A673 (cell line): ENCODE results near the gene ARHGAP15. TPM values are rescaled to one million over a fixed set of nuclear protein-coding genes. Genes with fewer than 3 reads are reported as not detected.

ENCODE experiments used
- BruUV-seq: library from RNA; stranded (reverse); fragments of 400-500 nt; replicated peaks from 2 replicates; lab custom pipeline; 2021; lab: Mats Ljungman, UMichigan
- CTCF ChIA-PET: fragments of 300-600 bp; sonication (Branson Sonifier 250); formaldehyde crosslinking; loops from one replicate; lab custom pipeline; 2022; ENCODE audit warnings: antibody characterized with exemption; lab: Charles Lee
- POLR2A ChIA-PET: fragments of 300-600 bp; sonication (Branson Sonifier 250); formaldehyde crosslinking; loops from one replicate; lab custom pipeline; 2022; ENCODE audit warnings: antibody characterized with exemption; ENCODE audit not compliant: low non-redundant PET; lab: Charles Lee
- DNase-seq: peaks from one replicate; pipeline ENCODE4 v3.0.0-alpha.2; 2015; ENCODE audit warnings: low spot score
- H3K27ac ChIP-seq: fragments of 200-600 bp; sonication (generic); 2 replicates; pipeline ENCODE4 v1.5.1; 2016; ENCODE audit warnings: mixed run types, low read depth, mild to moderate bottlenecking, mixed read lengths, antibody characterized with exemption, low read length; ENCODE audit not compliant: poor library complexity, severe bottlenecking
- H3K27me3 ChIP-seq: fragments of 200-600 bp; sonication (generic); replicated peaks from 2 replicates; pipeline ENCODE4 v1.6.1; 2017; ENCODE audit warnings: mixed run types, low read depth, mild to moderate bottlenecking, mixed read lengths, antibody characterized with exemption, low read length; ENCODE audit not compliant: insufficient read depth, poor library complexity
- H3K36me3 ChIP-seq: fragments of 200-600 bp; sonication (generic); 2 replicates; pipeline ENCODE4 v1.6.1; 2016; ENCODE audit warnings: mixed run types, mild to moderate bottlenecking, mixed read lengths, antibody characterized with exemption, low read length; ENCODE audit not compliant: insufficient read depth, poor library complexity, severe bottlenecking
- H3K4me1 ChIP-seq: fragments of 200-600 bp; sonication (generic); 2 replicates; pipeline ENCODE4 v1.6.1; 2017; ENCODE audit warnings: mixed run types, mild to moderate bottlenecking, mixed read lengths, antibody characterized with exemption, low read length; ENCODE audit not compliant: insufficient read depth, poor library complexity, severe bottlenecking
- H3K4me3 ChIP-seq: fragments of 200-600 bp; sonication (generic); 2 replicates; pipeline ENCODE4 v1.5.1; 2016; ENCODE audit warnings: low read depth, mixed run types, mild to moderate bottlenecking, mixed read lengths, low read length; ENCODE audit not compliant: poor library complexity, severe bottlenecking
- H3K9me3 ChIP-seq: fragments of 200-600 bp; sonication (generic); 2 replicates; pipeline ENCODE4 v1.6.1; 2016; ENCODE audit warnings: mixed run types, low read depth, mild to moderate bottlenecking, mixed read lengths, antibody characterized with exemption, low read length; ENCODE audit not compliant: poor library complexity, severe bottlenecking
- EZH2 ChIP-seq: fragments of 200-600 bp; sonication (generic); IDR thresholded peaks from 2 replicates; pipeline ENCODE4 v1.6.1; 2017; ENCODE audit warnings: borderline replicate concordance, low read depth, mild to moderate bottlenecking, mixed read lengths, antibody characterized with exemption, low read length; ENCODE audit not compliant: poor library complexity, severe bottlenecking
- intact Hi-C: fragments of 100-400 bp; cut with micrococcal nuclease; formaldehyde crosslinking; loops from one replicate; pipeline ENCODE4 v1.10.0; 2022; ENCODE audit not compliant: unreplicated experiment
- total RNA-seq: library from RNA; stranded (reverse); gene quantifications from 2 replicates; pipeline ENCODE4 v1.2.3, GENCODE V29; 2021
- TF ChIP-seq, protein P1 (sequence below): fragments of 300-800, 200-600 bp; sonication (generic); conservative IDR thresholded peaks from 2 replicates; pipeline ENCODE4 v1.5.1; 2017; ENCODE audit warnings: low read depth, mild to moderate bottlenecking, antibody characterized with exemption, low read length, moderate library complexity, mixed read lengths

Gene ARHGAP15
- total RNA-seq, 1 experiment from 2014 or later: not detected

DNA sequence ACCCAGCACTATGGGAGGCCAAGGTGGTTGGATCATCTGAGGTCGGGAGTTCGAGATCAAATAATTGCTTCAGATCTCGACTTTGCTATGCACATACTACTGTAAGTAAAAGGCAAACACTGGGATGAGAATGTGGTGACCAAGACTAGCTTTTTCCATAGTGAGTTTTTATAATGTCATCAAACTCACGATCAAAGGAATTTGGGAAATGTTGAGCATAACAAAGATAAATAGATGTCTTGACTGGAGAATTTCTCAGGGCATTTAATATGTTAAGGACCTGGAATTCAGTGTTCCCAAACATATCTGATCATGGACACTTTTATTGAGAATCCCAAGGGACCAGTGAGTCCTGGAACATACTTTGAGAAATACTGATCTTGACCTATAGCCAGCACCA lies 205.6 kb downstream of the ARHGAP15 start:
- no TSS peak for BruUV-seq
- H3K4me3 ChIP-seq: no peak overlapping the region
- no peak for DNase-seq
- ChIA-PET POLR2A (no interaction called here), CTCF (no interaction called here)
- no peaks in the 10 kb centered on the region for H3K9me3 ChIP-seq
- no peak overlapping the region for H3K27ac ChIP-seq
- TF ChIP-seq, protein P1, sequence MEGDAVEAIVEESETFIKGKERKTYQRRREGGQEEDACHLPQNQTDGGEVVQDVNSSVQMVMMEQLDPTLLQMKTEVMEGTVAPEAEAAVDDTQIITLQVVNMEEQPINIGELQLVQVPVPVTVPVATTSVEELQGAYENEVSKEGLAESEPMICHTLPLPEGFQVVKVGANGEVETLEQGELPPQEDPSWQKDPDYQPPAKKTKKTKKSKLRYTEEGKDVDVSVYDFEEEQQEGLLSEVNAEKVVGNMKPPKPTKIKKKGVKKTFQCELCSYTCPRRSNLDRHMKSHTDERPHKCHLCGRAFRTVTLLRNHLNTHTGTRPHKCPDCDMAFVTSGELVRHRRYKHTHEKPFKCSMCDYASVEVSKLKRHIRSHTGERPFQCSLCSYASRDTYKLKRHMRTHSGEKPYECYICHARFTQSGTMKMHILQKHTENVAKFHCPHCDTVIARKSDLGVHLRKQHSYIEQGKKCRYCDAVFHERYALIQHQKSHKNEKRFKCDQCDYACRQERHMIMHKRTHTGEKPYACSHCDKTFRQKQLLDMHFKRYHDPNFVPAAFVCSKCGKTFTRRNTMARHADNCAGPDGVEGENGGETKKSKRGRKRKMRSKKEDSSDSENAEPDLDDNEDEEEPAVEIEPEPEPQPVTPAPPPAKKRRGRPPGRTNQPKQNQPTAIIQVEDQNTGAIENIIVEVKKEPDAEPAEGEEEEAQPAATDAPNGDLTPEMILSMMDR: no peak
- TF ChIP-seq EZH2: no peak
- H3K27me3 ChIP-seq: no peaks in the 10 kb centered on the region
- intact Hi-C loops: no loop called here
- no peaks in the 10 kb centered on the region for H3K36me3 ChIP-seq
- no peaks in the 10 kb centered on the region for H3K4me1 ChIP-seq

DNA sequence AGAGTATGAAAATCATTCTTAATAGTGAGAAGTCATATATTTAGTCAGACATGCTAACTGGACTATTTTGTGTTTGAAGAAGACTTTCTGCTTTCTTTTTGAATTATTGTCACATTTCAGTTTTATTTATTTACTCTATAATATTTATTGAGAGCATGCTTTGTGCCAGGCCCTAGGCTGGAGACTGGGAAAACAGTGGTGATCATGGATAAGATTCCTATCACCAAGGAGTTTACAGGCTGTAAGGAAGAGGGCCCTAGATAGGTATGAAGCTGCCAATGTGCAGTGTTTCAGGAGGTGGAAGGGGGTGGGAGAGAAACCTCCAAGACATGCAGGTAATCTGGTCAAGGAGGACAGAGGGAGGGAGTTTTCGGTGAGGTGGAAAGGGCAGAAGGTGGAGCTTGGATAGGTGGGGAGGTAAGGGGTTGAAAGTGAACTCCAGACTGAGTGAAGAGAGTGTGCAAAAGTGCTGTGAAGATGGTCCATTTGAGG lies 207.5 kb downstream of the ARHGAP15 start:
- no peaks in the 10 kb centered on the region for H3K36me3 ChIP-seq
- POLR2A ChIA-PET: no interaction called here
- no peaks in the 10 kb centered on the region for H3K9me3 ChIP-seq
- DNase-seq: no peak
- no peak for TF ChIP-seq EZH2
- TF ChIP-seq, protein P1: no peak
- no peak overlapping the region for H3K27ac ChIP-seq
- intact Hi-C loops: no loop called here
- BruUV-seq: no TSS peak
- H3K27me3 ChIP-seq: no peaks in the 10 kb centered on the region
- no peak overlapping the region for H3K4me3 ChIP-seq
- CTCF ChIA-PET: no interaction called here
- H3K4me1 ChIP-seq: no peaks in the 10 kb centered on the region

DNA sequence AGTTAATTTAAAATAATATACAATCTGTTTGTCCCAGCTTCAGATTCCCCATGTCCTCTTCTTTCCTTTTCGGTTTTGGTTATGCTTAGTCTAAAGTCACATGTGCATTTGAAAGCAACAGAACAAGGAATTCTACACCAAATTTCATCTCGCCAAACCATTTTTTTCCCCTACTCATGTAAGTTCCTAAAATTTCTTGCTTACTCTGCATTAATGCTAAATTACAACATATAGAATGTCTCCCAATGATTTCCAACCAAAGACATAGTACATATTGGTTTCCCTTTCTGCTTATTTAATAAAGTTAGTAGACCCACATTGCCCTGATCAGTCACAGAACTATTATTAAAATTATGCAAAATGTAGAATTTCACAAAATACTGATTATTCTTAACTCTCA lies 212.3 kb downstream of the ARHGAP15 start:
- DNase-seq: no peak
- Histone ChIP-seq H3K4me1 (no peaks in the 10 kb centered on the region), H3K27ac (no peak overlapping the region), H3K9me3 (no peaks in the 10 kb centered on the region), H3K27me3 (no peaks in the 10 kb centered on the region), H3K4me3 (no peak overlapping the region), H3K36me3 (no peaks in the 10 kb centered on the region)
- no TSS peak for BruUV-seq
- ChIA-PET CTCF (no interaction called here), POLR2A (no interaction called here)
- no peak for TF ChIP-seq EZH2
- TF ChIP-seq, protein P1: no peak
- intact Hi-C loops: no loop called here
